ENCODE results near the gene SCD5. TPM values are rescaled to one million over a fixed set of nuclear protein-coding genes. Genes with fewer than 3 reads are reported as not detected.

The SCD5 gene
- total and polyA plus RNA-seq, 4 donors = 2.6 to 11.5 (median 5.2) TPM

GRCh38 chr4:82652062-82652461, 146.5 kb downstream of the SCD5 start:
- WGBS, 2 donors = 40 to 42% methylated on average over 4 of the region's 4 CpGs
- Histone ChIP-seq H3K27me3 (ENCODE audit: control insufficient read depth in 1 of 2, insufficient read depth in 2 of 2, low read length in 1 of 2) (no peaks in the 10 kb centered on the region), H3K27ac (ENCODE audit: low read depth in 1 of 2, low read length in 2 of 2) (no peak overlapping the region), H3K4me3 (ENCODE audit: low read length in 2 of 2) (no peak overlapping the region), H3K36me3 (ENCODE audit: control insufficient read depth in 1 of 2, insufficient read depth in 2 of 2, low read length in 1 of 2) (no peaks in the 10 kb centered on the region), H3K4me1 (ENCODE audit: control insufficient read depth in 1 of 2, insufficient read depth in 2 of 2, low read length in 2 of 2) (no peaks in the 10 kb centered on the region), H3K9me3 (ENCODE audit: control insufficient read depth, low read length) (no peaks in the 10 kb centered on the region)
- DNase-seq (no peak), ATAC-seq (ENCODE audit: low FRiP score) (no peak)
- intact Hi-C loops (cut with DNase I) = no loop called here

- H3K9me3 ChIP-seq (ENCODE audit: control insufficient read depth, low read length) = no peaks in the 10 kb centered on the region
- no peaks in the 10 kb centered on the region for H3K36me3 ChIP-seq (ENCODE audit: control insufficient read depth in 1 of 2, insufficient read depth in 2 of 2, low read length in 1 of 2)
- no peak overlapping the region for H3K4me3 ChIP-seq (ENCODE audit: low read length in 2 of 2)
- ATAC-seq (ENCODE audit: low FRiP score) (no peak), DNase-seq (no peak)
- no peaks in the 10 kb centered on the region for H3K27me3 ChIP-seq (ENCODE audit: control insufficient read depth in 1 of 2, insufficient read depth in 2 of 2, low read length in 1 of 2)
- H3K27ac ChIP-seq (ENCODE audit: low read depth in 1 of 2, low read length in 2 of 2) = no peak overlapping the region
- no peaks in the 10 kb centered on the region for H3K4me1 ChIP-seq (ENCODE audit: control insufficient read depth in 1 of 2, insufficient read depth in 2 of 2, low read length in 2 of 2)
- intact Hi-C loops (cut with DNase I) = no loop called here
These were observed 147.7 kb downstream of the SCD5 start for GRCh38 chr4:82650868-82651267.

- intact Hi-C loops (cut with DNase I) = no loop called here
- no peaks in the 10 kb centered on the region for H3K36me3 ChIP-seq (ENCODE audit: control insufficient read depth in 1 of 2, insufficient read depth in 2 of 2, low read length in 1 of 2)
- ATAC-seq (ENCODE audit: low FRiP score) = no peak
These were observed 150.2 kb downstream of the SCD5 start for GRCh38 chr4:82648356-82648755.

GRCh38 chr4:82645936-82646565, 152.5 kb downstream of the SCD5 start:
- Histone ChIP-seq H3K4me3 (ENCODE audit: low read length in 2 of 2) (no peak overlapping the region), H3K9me3 (ENCODE audit: control insufficient read depth, low read length) (no peaks in the 10 kb centered on the region), H3K27ac (ENCODE audit: low read depth in 1 of 2, low read length in 2 of 2) (no peak overlapping the region), H3K4me1 (ENCODE audit: control insufficient read depth in 1 of 2, insufficient read depth in 2 of 2, low read length in 2 of 2) (no peaks in the 10 kb centered on the region), H3K36me3 (ENCODE audit: control insufficient read depth in 1 of 2, insufficient read depth in 2 of 2, low read length in 1 of 2) (no peaks in the 10 kb centered on the region), H3K27me3 (ENCODE audit: control insufficient read depth in 1 of 2, insufficient read depth in 2 of 2, low read length in 1 of 2) (no peaks in the 10 kb centered on the region)
- no peak for DNase-seq
- WGBS, 2 donors = 34 to 50% methylated on average over 5 of the region's 5 CpGs
- intact Hi-C loops (cut with DNase I) = no loop called here
- no peak for ATAC-seq (ENCODE audit: low FRiP score)

More at GRCh38 chr4:82648356-82648755, 150.2 kb downstream of the SCD5 start:
- Histone ChIP-seq H3K9me3 (ENCODE audit: control insufficient read depth, low read length) (no peaks in the 10 kb centered on the region), H3K4me1 (ENCODE audit: control insufficient read depth in 1 of 2, insufficient read depth in 2 of 2, low read length in 2 of 2) (no peaks in the 10 kb centered on the region), H3K27ac (ENCODE audit: low read depth in 1 of 2, low read length in 2 of 2) (no peak overlapping the region), H3K4me3 (ENCODE audit: low read length in 2 of 2) (no peak overlapping the region), H3K27me3 (ENCODE audit: control insufficient read depth in 1 of 2, insufficient read depth in 2 of 2, low read length in 1 of 2) (no peaks in the 10 kb centered on the region)
- 51 to 52% methylated on average over 3 of the region's 3 CpGs for WGBS, 2 donors
- no peak for DNase-seq

- Histone ChIP-seq H3K4me3 (ENCODE audit: low read length in 2 of 2) (no peak overlapping the region), H3K27ac (ENCODE audit: low read depth in 1 of 2, low read length in 2 of 2) (no peak overlapping the region), H3K4me1 (ENCODE audit: control insufficient read depth in 1 of 2, insufficient read depth in 2 of 2, low read length in 2 of 2) (no peaks in the 10 kb centered on the region), H3K27me3 (ENCODE audit: control insufficient read depth in 1 of 2, insufficient read depth in 2 of 2, low read length in 1 of 2) (no peaks in the 10 kb centered on the region), H3K36me3 (ENCODE audit: control insufficient read depth in 1 of 2, insufficient read depth in 2 of 2, low read length in 1 of 2) (no peaks in the 10 kb centered on the region), H3K9me3 (ENCODE audit: control insufficient read depth, low read length) (no peaks in the 10 kb centered on the region)
- no peak for ATAC-seq (ENCODE audit: low FRiP score)
- no peak for DNase-seq
- WGBS, 2 donors = 67 to 68% methylated on average over 4 of the region's 4 CpGs
- intact Hi-C loops (cut with DNase I) = no loop called here
These were observed 153.9 kb downstream of the SCD5 start for GRCh38 chr4:82644734-82645126.

- 88 to 89% methylated on average over 5 of the region's 5 CpGs for WGBS, 2 donors
- no peaks in the 10 kb centered on the region for H3K36me3 ChIP-seq (ENCODE audit: control insufficient read depth in 1 of 2, insufficient read depth in 2 of 2, low read length in 1 of 2)
- H3K9me3 ChIP-seq (ENCODE audit: control insufficient read depth, low read length) = no peaks in the 10 kb centered on the region
- no peak for DNase-seq
- H3K27me3 ChIP-seq (ENCODE audit: control insufficient read depth in 1 of 2, insufficient read depth in 2 of 2, low read length in 1 of 2) = no peaks in the 10 kb centered on the region
- H3K27ac ChIP-seq (ENCODE audit: low read depth in 1 of 2, low read length in 2 of 2) = no peak overlapping the region
- no peaks in the 10 kb centered on the region for H3K4me1 ChIP-seq (ENCODE audit: control insufficient read depth in 1 of 2, insufficient read depth in 2 of 2, low read length in 2 of 2)
- ATAC-seq (ENCODE audit: low FRiP score) = no peak
- intact Hi-C loops (cut with DNase I) = no loop called here
- H3K4me3 ChIP-seq (ENCODE audit: low read length in 2 of 2) = no peak overlapping the region
These were observed 154.4 kb downstream of the SCD5 start for GRCh38 chr4:82643994-82644733.

- Histone ChIP-seq H3K27me3 (ENCODE audit: control insufficient read depth in 1 of 2, insufficient read depth in 2 of 2, low read length in 1 of 2) (no peaks in the 10 kb centered on the region), H3K9me3 (ENCODE audit: control insufficient read depth, low read length) (no peaks in the 10 kb centered on the region), H3K4me3 (ENCODE audit: low read length in 2 of 2) (no peak overlapping the region), H3K36me3 (ENCODE audit: control insufficient read depth in 1 of 2, insufficient read depth in 2 of 2, low read length in 1 of 2) (no peaks in the 10 kb centered on the region), H3K27ac (ENCODE audit: low read depth in 1 of 2, low read length in 2 of 2) (no peak overlapping the region), H3K4me1 (ENCODE audit: control insufficient read depth in 1 of 2, insufficient read depth in 2 of 2, low read length in 2 of 2) (no peaks in the 10 kb centered on the region)
- DNase-seq (peak in 1 of 2 donors; percentile 50), ATAC-seq (ENCODE audit: low FRiP score) (no peak)
- WGBS, 2 donors = 71 to 72% methylated on average over 7 of the region's 7 CpGs
- intact Hi-C loops (cut with DNase I) = no loop called here
These were observed 156.3 kb downstream of the SCD5 start for GRCh38 chr4:82642331-82642730.

- intact Hi-C loops (cut with DNase I) = no loop called here
- Histone ChIP-seq H3K4me1 (ENCODE audit: control insufficient read depth in 1 of 2, insufficient read depth in 2 of 2, low read length in 2 of 2) (no peaks in the 10 kb centered on the region), H3K9me3 (ENCODE audit: control insufficient read depth, low read length) (no peaks in the 10 kb centered on the region), H3K4me3 (ENCODE audit: low read length in 2 of 2) (no peak overlapping the region), H3K36me3 (ENCODE audit: control insufficient read depth in 1 of 2, insufficient read depth in 2 of 2, low read length in 1 of 2) (no peaks in the 10 kb centered on the region), H3K27ac (ENCODE audit: low read depth in 1 of 2, low read length in 2 of 2) (no peak overlapping the region), H3K27me3 (ENCODE audit: control insufficient read depth in 1 of 2, insufficient read depth in 2 of 2, low read length in 1 of 2) (no peaks in the 10 kb centered on the region)
- ATAC-seq (ENCODE audit: low FRiP score) (no peak), DNase-seq (no peak)
- 68 to 71% methylated on average over 5 of the region's 5 CpGs for WGBS, 2 donors
These were observed 158.1 kb downstream of the SCD5 start for GRCh38 chr4:82640540-82640939.

- DNase-seq = no peak
- no peak for ATAC-seq (ENCODE audit: low FRiP score)
- Histone ChIP-seq H3K27me3 (ENCODE audit: control insufficient read depth in 1 of 2, insufficient read depth in 2 of 2, low read length in 1 of 2) (no peaks in the 10 kb centered on the region), H3K4me3 (ENCODE audit: low read length in 2 of 2) (no peak overlapping the region), H3K9me3 (ENCODE audit: control insufficient read depth, low read length) (no peaks in the 10 kb centered on the region), H3K36me3 (ENCODE audit: control insufficient read depth in 1 of 2, insufficient read depth in 2 of 2, low read length in 1 of 2) (no peaks in the 10 kb centered on the region), H3K27ac (ENCODE audit: low read depth in 1 of 2, low read length in 2 of 2) (no peak overlapping the region), H3K4me1 (ENCODE audit: control insufficient read depth in 1 of 2, insufficient read depth in 2 of 2, low read length in 2 of 2) (no peaks in the 10 kb centered on the region)
- intact Hi-C loops (cut with DNase I) = no loop called here
- 69 to 73% methylated on average over 8 of the region's 8 CpGs for WGBS, 2 donors
These were observed 158.6 kb downstream of the SCD5 start for GRCh38 chr4:82639971-82640370.

Measured in aorta (tissue), 5 donors.